ENCODE data around the gene COL6A2. TPM values are rescaled to one million over a fixed set of nuclear protein-coding genes. Genes with fewer than 3 reads are reported as not detected.
"Not testable (repeated sequence)": the region's sequence is repeated elsewhere in the genome, so short reads cannot be mapped to it uniquely, and the experiment has no call there.

The COL6A2 gene
- total RNA-seq, 1 donor: 487 TPM

DNA sequence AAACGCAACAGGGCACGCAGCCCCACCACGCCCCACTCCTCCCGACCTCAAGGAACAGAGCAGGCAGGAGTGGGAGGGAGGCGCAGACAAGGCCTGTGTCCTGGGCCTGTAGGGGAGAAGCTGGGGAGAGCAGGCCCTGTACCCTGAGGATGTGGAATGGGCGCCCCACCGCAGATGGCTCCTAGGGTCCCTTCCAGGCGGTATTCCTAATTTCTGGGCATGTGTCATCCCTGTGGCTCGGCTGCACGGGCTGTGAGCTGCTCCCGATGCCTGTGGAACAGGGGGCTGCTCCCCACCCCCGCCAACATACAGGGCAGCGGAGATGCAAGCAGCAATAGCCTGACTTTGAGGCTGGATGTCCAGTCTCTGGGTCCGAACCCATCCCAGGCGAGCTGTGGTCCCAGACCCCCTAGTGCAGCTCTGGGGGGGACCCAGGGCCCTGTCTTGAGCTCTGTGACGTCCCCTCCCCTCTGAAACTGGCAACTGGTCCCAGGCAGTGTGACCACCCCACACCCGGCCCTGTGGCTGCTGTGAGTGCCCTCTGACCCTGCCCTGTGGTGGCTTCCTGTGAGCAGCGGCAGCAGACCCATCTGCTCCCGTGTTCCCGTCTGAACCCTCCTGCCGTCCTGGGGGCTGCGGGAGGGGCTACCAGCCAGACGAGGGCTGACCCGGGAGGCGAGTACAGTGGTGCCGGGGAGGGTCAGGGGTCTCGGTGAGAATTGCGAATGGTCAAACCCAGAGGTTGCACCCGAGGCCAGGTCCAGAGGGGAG lies 13.9 kb upstream of the COL6A2 start:
- H3K4me3 ChIP-seq (ENCODE audit: low read depth, low read length): no peak overlapping the region
- DNase-seq (ENCODE audit: low read depth): no peak
- TF ChIP-seq, protein P1, sequence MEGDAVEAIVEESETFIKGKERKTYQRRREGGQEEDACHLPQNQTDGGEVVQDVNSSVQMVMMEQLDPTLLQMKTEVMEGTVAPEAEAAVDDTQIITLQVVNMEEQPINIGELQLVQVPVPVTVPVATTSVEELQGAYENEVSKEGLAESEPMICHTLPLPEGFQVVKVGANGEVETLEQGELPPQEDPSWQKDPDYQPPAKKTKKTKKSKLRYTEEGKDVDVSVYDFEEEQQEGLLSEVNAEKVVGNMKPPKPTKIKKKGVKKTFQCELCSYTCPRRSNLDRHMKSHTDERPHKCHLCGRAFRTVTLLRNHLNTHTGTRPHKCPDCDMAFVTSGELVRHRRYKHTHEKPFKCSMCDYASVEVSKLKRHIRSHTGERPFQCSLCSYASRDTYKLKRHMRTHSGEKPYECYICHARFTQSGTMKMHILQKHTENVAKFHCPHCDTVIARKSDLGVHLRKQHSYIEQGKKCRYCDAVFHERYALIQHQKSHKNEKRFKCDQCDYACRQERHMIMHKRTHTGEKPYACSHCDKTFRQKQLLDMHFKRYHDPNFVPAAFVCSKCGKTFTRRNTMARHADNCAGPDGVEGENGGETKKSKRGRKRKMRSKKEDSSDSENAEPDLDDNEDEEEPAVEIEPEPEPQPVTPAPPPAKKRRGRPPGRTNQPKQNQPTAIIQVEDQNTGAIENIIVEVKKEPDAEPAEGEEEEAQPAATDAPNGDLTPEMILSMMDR (IDR thresholded peaks at IDR 0.05; ENCODE audit: insufficient read depth, low read depth, low read length): no peak

DNA sequence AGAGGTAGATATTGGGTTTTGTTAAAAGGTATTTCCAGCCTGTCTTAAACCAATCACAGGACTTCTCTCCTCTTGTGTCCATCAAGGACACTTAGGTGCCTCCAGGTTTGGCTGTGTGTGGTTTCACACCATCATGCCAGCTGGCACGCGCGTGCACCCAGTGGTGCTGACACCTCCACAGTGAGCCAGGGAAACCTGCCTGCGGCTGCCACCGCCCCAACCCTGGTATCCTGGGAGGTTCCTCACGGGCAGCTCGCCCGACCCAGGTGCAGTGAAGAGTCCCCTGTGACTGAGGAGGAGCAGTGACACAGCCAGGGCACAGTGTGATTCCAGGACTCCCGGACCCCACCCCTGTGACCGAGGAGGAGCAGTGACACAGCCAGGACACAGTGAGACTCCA lies 13.2 kb upstream of the COL6A2 start:
- H3K4me3 ChIP-seq (ENCODE audit: low read depth, low read length): no peak overlapping the region
- TF ChIP-seq, protein P1 (IDR thresholded peaks at IDR 0.05; ENCODE audit: insufficient read depth, low read depth, low read length): no peak
- no peak for DNase-seq (ENCODE audit: low read depth)

- DNase-seq (ENCODE audit: low read depth); H3K4me3 ChIP-seq (ENCODE audit: low read depth, low read length): not testable (repeated sequence)
Measured at GRCh38 chr21:46085259-46085658, 12.7 kb upstream of the COL6A2 start.

DNA sequence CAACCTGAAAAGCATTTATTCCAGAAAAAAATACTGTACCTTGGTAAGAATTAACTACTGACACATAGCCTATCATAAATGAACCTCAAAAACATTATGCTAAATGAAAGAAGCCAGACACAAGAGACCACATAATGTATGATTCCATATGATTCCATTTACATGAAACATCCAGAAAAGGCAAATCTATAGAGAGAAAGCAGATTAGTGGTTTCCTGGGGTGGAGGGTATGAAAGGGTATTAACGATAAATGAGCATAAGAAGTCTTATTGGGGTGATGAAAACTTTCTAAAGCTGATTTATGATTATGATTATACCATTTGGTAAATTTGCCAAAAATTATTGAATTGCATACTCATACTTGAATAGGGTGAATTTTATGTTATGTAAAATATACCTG lies 10.3 kb upstream of the COL6A2 start:
- no peak for DNase-seq (ENCODE audit: low read depth)
- TF ChIP-seq, protein P1 (IDR thresholded peaks at IDR 0.05; ENCODE audit: insufficient read depth, low read depth, low read length): no peak
- H3K4me3 ChIP-seq (ENCODE audit: low read depth, low read length): no peak overlapping the region

DNA sequence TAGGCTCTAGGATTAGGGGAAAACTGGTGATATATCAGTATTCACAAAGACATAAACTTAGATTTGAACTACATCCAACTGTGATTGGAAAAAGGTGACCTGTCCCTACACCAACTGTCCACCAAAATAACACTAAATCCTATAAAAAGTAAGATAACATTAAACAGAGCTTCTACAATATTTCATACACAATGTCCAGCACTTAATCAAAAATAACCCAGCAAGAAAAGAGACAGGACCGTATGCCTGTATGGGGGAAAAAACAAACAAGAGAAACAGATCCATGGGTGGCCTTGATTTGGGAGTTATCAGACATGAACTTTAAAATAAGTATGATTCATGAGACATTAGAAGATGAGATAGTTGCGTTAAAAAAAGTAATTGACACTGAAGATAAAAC lies 9.7 kb upstream of the COL6A2 start:
- no peak for DNase-seq (ENCODE audit: low read depth)
- TF ChIP-seq, protein P1 (IDR thresholded peaks at IDR 0.05; ENCODE audit: insufficient read depth, low read depth, low read length): no peak
- no peak overlapping the region for H3K4me3 ChIP-seq (ENCODE audit: low read depth, low read length)

DNA sequence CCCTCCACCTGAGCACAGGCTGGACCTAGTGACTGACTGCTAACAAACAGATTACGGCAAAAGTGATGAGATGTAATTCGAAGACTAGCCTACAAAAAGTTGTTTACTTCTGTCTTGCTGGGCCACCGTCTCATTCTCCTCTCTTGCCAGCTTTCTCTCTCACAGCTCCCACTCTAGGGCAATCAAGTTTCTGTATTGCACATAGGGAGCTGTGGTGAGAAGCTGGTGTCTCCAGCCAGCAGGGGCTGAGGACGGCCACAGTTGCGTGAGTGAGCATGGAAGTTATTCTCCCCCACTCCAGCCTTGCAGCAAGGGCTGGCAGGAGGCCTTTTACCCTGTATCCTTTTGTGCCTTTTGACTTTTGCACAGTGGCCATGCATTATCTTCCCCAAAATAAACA lies 8.6 kb upstream of the COL6A2 start:
- DNase-seq (ENCODE audit: low read depth): no peak

DNA sequence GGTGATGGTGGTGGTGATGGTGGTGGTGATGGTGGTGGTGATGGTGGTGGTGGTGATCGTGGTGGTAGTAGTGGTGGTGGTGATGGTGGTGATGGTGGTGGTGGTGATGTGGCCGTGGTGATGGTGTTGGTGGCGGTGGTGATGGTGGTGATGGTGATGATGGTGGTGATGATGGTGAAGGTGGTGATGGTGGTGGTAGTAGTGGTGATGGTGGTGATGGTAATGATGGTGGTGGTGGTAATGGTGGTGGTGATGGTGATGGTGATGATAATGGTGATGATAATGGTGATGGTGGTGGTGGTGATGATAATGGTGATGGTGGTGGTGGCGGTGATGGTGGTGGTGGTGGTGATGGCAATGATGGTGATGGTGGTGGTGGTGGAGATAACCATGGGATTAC lies 6.8 kb upstream of the COL6A2 start:
- no peak for DNase-seq (ENCODE audit: low read depth)
- H3K4me3 ChIP-seq (ENCODE audit: low read depth, low read length): no peak overlapping the region
- TF ChIP-seq, protein P1 (IDR thresholded peaks at IDR 0.05; ENCODE audit: insufficient read depth, low read depth, low read length): no peak

More for the DNA sequence above, 8.6 kb upstream of the COL6A2 start:
- TF ChIP-seq, protein P1 (IDR thresholded peaks at IDR 0.05; ENCODE audit: insufficient read depth, low read depth, low read length): no peak
- H3K4me3 ChIP-seq (ENCODE audit: low read depth, low read length): no peak overlapping the region
